ENCODE measurements around the gene OMP. TPM values are rescaled to one million over a fixed set of nuclear protein-coding genes. Genes with fewer than 3 reads are reported as not detected.

The OMP gene
- total RNA-seq, 2 donors from 2014 or later, result not detected

- Mint-ChIP-seq H3K4me1 (ENCODE audit: low read depth) (peaks cover 37% of the 10 kb centered on the region), H3K27ac (no peak overlapping the region), H3K27me3 (ENCODE audit: low read depth) (no peaks in the 10 kb centered on the region), H3K36me3 (ENCODE audit: insufficient read depth in 2 of 2) (no peaks in the 10 kb centered on the region), H3K9me3 (no peaks in the 10 kb centered on the region), H3K4me3 (no peak overlapping the region)
- DNase-seq (no peak), ATAC-seq (replicated peaks in 1 of 2) (no peak)
Measured at GRCh38 chr11:77149716-77150392, 47.2 kb downstream of the OMP start.

- Mint-ChIP-seq H3K27me3 (ENCODE audit: low read depth) (no peaks in the 10 kb centered on the region), H3K4me1 (ENCODE audit: low read depth) (peaks cover 37% of the 10 kb centered on the region), H3K4me3 (no peak overlapping the region), H3K27ac (no peak overlapping the region), H3K36me3 (ENCODE audit: insufficient read depth in 2 of 2) (no peaks in the 10 kb centered on the region), H3K9me3 (no peaks in the 10 kb centered on the region)
- DNase-seq (no peak), ATAC-seq (replicated peaks in 1 of 2) (no peak)
Measured at GRCh38 chr11:77150836-77151235, 48.2 kb downstream of the OMP start.

- DNase-seq (peak; percentile 78 to 80), ATAC-seq (replicated peaks in 1 of 2) (peak; percentile 81 to 85)
- peaks cover 37% of the 10 kb centered on the region for H3K4me1 Mint-ChIP-seq (ENCODE audit: low read depth)
- H3K27me3 Mint-ChIP-seq (ENCODE audit: low read depth), result no peaks in the 10 kb centered on the region
- H3K4me3 Mint-ChIP-seq, result peak overlapping the region; percentile 27 to 50
- no peaks in the 10 kb centered on the region for H3K9me3 Mint-ChIP-seq
- peak overlapping the region; percentile 54 for H3K27ac Mint-ChIP-seq
- H3K36me3 Mint-ChIP-seq (ENCODE audit: insufficient read depth in 2 of 2), result no peaks in the 10 kb centered on the region
Measured at GRCh38 chr11:77151804-77152509, 49.3 kb downstream of the OMP start.

- Mint-ChIP-seq H3K27me3 (ENCODE audit: low read depth) (no peaks in the 10 kb centered on the region), H3K9me3 (no peaks in the 10 kb centered on the region), H3K4me1 (ENCODE audit: low read depth) (peaks cover 28% of the 10 kb centered on the region), H3K36me3 (ENCODE audit: insufficient read depth in 2 of 2) (no peaks in the 10 kb centered on the region), H3K4me3 (peak overlapping the region; percentile 27 to 50), H3K27ac (peak overlapping the region; percentile 54)
- DNase-seq, result no peak
- no peak for ATAC-seq (replicated peaks in 1 of 2)
Measured at GRCh38 chr11:77152846-77153245, 50.2 kb downstream of the OMP start.

Other genes with a start within 250 kb of the OMP start
- gene ACER3, start 241.9 kb upstream of the OMP start, total RNA-seq, result 10 to 100 TPM; 13.1 to 16.2 TPM
- gene B3GNT6, start 68.4 kb upstream of the OMP start, total RNA-seq, result not detected
- 1 to 10 TPM; 1.0 to 1.1 TPM for gene CAPN5, start 35.9 kb upstream of the OMP start, total RNA-seq
- under 1 TPM; 0.29 to 0.42 TPM for gene MYO7A, start 25.4 kb downstream of the OMP start, total RNA-seq
- not detected for gene GDPD4, start 198.8 kb downstream of the OMP start, total RNA-seq

Data from activated T-cell treated with anti-CD3 and anti-CD28 coated beads, Interleukin-2, amount 50 U/mL, for 72 hours (primary cell).